Naive thymus-derived CD4-positive, alpha-beta T cell (primary cell): ENCODE data around the gene LPIN3. TPM values are rescaled to one million over a fixed set of nuclear protein-coding genes. Genes with fewer than 3 reads are reported as not detected.

Source experiments
- ATAC-seq: fragments of 150-1000 bp; cut with Tn5 transposase; 2 replicates; pipeline ENCODE4 v1.10.0; 2021; ENCODE audit warnings: mild to moderate bottlenecking, moderate library complexity
- CTCF ChIA-PET: fragments of 350-600 bp; sonication (Branson Sonifier 250); formaldehyde crosslinking; loops from one replicate; lab custom pipeline; 2021; ENCODE audit warnings: antibody characterized with exemption; lab: Charles Lee
- POLR2A ChIA-PET: fragments of 350-600 bp; sonication (Branson Sonifier 250); formaldehyde crosslinking; loops from one replicate; lab custom pipeline; 2021; ENCODE audit warnings: antibody characterized with exemption, inconsistent platforms; lab: Charles Lee
- DNase-seq, 9 donors: peaks; one replicate each; pipeline versions ENCODE4 v3.0.0 to v3.0.0-alpha.2; 2020 to 2022; ENCODE audit warnings: mixed read lengths in 1 of 9
- H3K27ac ChIP-seq: one replicate; pipeline ENCODE4 v1.7.0; 2013; ENCODE audit warnings: mild to moderate bottlenecking, low read depth, low read length, moderate library complexity
- H3K27me3 ChIP-seq, 2 donors: one replicate each; pipeline ENCODE4 v1.7.0; 2013; ENCODE audit warnings: low read length in 2 of 2, mild to moderate bottlenecking in 2 of 2, moderate library complexity in 2 of 2; ENCODE audit not compliant: control insufficient read depth in 2 of 2, insufficient read depth in 2 of 2
- H3K36me3 ChIP-seq, 3 experiments: 1 replicate in 2 of 3; 2 replicates in 1 of 3; pipeline ENCODE4 v1.7.0; 2013; ENCODE audit warnings: low read length in 3 of 3, mild to moderate bottlenecking in 3 of 3, moderate library complexity in 1 of 3; ENCODE audit not compliant: insufficient read depth in 3 of 3, control insufficient read depth in 2 of 3
- H3K4me1 ChIP-seq, 2 donors: one replicate each; pipeline ENCODE4 v1.7.0; 2013; ENCODE audit warnings: low read length in 2 of 2, mild to moderate bottlenecking in 2 of 2, moderate library complexity in 1 of 2; ENCODE audit not compliant: control insufficient read depth in 2 of 2, insufficient read depth in 2 of 2
- H3K4me3 ChIP-seq: 2 replicates; pipeline ENCODE4 v1.7.0; 2013; ENCODE audit warnings: mild to moderate bottlenecking, low read length
- H3K9me3 ChIP-seq, 3 experiments: 1 replicate in 2 of 3; 2 replicates in 1 of 3; pipeline ENCODE4 v1.7.0; 2013; ENCODE audit warnings: low read length in 3 of 3; ENCODE audit not compliant: control insufficient read depth in 2 of 3
- H3K27ac Mint-ChIP-seq, 9 donors: one replicate each; pipeline ENCODE4 v1.8.0; 2020 to 2022; ENCODE audit warnings: mixed read lengths in 9 of 9, mild to moderate bottlenecking in 8 of 9, moderate library complexity in 5 of 9, inconsistent platforms in 2 of 9
- H3K27me3 Mint-ChIP-seq, 5 donors: one replicate each; pipeline ENCODE4 v1.8.0; 2021 to 2022; ENCODE audit warnings: mixed read lengths in 5 of 5, mild to moderate bottlenecking in 1 of 5
- H3K36me3 Mint-ChIP-seq, 5 donors: one replicate each; pipeline ENCODE4 v1.8.0; 2020 to 2022; ENCODE audit warnings: mixed read lengths in 5 of 5, mild to moderate bottlenecking in 3 of 5, inconsistent platforms in 1 of 5
- H3K4me1 Mint-ChIP-seq, 7 donors: one replicate each; pipeline ENCODE4 v1.8.0; 2020 to 2022; ENCODE audit warnings: mixed read lengths in 7 of 7, mild to moderate bottlenecking in 3 of 7, inconsistent platforms in 1 of 7
- H3K4me3 Mint-ChIP-seq, 10 donors: one replicate each; pipeline ENCODE4 v1.8.0; 2020 to 2022; ENCODE audit warnings: mild to moderate bottlenecking in 10 of 10, mixed read lengths in 10 of 10, moderate library complexity in 6 of 10, inconsistent platforms in 2 of 10
- H3K9me3 Mint-ChIP-seq, 11 donors: one replicate each; pipeline ENCODE4 v1.8.0; 2020 to 2022; ENCODE audit warnings: mixed read lengths in 11 of 11, mild to moderate bottlenecking in 4 of 11, inconsistent platforms in 1 of 11, moderate library complexity in 1 of 11
- intact Hi-C, 2 donors: fragments of 100-400 bp; cut with micrococcal nuclease; formaldehyde crosslinking; loops; one replicate each; pipeline ENCODE4 v1.15.1; 2023
- polyA plus RNA-seq, 2 donors: library from polyadenylated mRNA; unstranded; fragments of 300-500 nt; fragmentation: Illumina TruSeq; gene quantifications; one replicate each; pipeline ENCODE4 v1.2.3, GENCODE V29; 2021
- total RNA-seq, 6 experiments: library from RNA in 5 of 6; stranded (reverse) in 5 of 6; gene quantifications; 1 replicate in 5 of 6; 2 replicates in 1 of 6; pipeline ENCODE4 v1.2.3 and lab custom pipeline; 2021 to 2026

The LPIN3 gene
- total and polyA plus RNA-seq, 7 experiments from 2014 or later = 0.10 to 3.0 (median 0.64) TPM; not detected in 1

DNA sequence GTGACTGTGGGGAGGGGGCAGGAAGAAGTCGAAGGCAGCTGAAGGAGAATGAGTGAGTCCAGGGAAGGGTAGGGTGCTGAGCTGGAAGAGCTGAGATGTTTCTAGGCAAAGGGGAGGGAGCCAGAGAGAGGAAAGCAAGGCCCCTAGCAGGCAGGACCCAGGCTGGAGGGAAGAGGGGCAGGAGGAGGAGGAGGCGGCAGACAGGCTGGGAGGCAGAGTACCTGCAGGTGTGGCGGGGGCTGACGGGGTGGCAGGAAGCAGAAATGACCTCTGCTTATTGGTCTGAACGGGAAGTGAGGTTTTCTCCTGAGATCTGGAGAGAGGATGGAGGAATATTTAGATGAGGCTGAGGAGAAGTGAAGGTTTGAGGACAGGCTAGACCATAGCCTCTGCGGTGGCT is 36.7 kb downstream of the LPIN3 start:
- peaks cover 27 to 49% (median 43%) of the 10 kb centered on the region in 5 donors for H3K27me3 Mint-ChIP-seq
- POLR2A ChIA-PET = no interaction called here
- DNase-seq = no peak
- intact Hi-C loops = no loop called here
- H3K36me3 Mint-ChIP-seq = peaks cover 0 to 14% (median 0%) of the 10 kb centered on the region in 5 donors
- no peaks in the 10 kb centered on the region for H3K27me3 ChIP-seq
- peaks cover 0 to 12% (median 3%) of the 10 kb centered on the region in 7 donors for H3K4me1 Mint-ChIP-seq
- no peaks in the 10 kb centered on the region for H3K4me1 ChIP-seq
- H3K4me3 ChIP-seq = no peak overlapping the region
- peaks cover 0 to 9% (median 8%) of the 10 kb centered on the region in 11 donors for H3K9me3 Mint-ChIP-seq
- no peaks in the 10 kb centered on the region for H3K9me3 ChIP-seq
- H3K27ac ChIP-seq = no peak overlapping the region
- CTCF ChIA-PET = no interaction called here
- ATAC-seq = no peak
- no peak overlapping the region for H3K4me3 Mint-ChIP-seq
- no peaks in the 10 kb centered on the region for H3K36me3 ChIP-seq
- H3K27ac Mint-ChIP-seq = peak overlapping the region in 1 of 9 donors; percentile 2

DNA sequence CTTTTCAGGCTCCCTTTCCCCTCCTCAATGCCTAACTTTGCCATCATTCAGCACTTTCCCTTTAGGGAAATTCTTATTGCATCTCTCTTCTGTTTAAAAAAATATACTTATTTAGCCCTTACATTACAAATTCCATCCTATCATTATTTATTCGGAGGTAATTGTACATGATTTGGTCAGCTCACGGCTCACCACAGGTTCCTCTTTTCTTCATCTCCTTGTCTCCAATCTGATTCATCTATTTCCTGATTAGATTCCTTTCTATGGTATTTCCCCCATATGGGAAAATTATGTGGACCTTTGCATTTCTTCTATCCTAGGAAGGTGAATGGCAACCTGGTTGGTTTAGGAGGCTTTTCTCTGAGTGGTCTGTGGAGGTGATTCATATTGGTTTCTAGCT is 38.9 kb downstream of the LPIN3 start:
- Histone ChIP-seq H3K27me3 (no peaks in the 10 kb centered on the region), H3K4me1 (no peaks in the 10 kb centered on the region), H3K9me3 (no peaks in the 10 kb centered on the region), H3K27ac (no peak overlapping the region), H3K36me3 (no peaks in the 10 kb centered on the region), H3K4me3 (no peak overlapping the region)
- intact Hi-C loops = no loop called here
- Mint-ChIP-seq H3K27me3 (peaks cover 21 to 51% (median 33%) of the 10 kb centered on the region in 5 donors), H3K27ac (no peak overlapping the region), H3K9me3 (peaks cover 0 to 5% (median 0%) of the 10 kb centered on the region in 11 donors), H3K4me1 (peaks cover 0 to 12% (median 3%) of the 10 kb centered on the region in 7 donors), H3K4me3 (no peak overlapping the region), H3K36me3 (peaks cover 0 to 4% (median 0%) of the 10 kb centered on the region in 5 donors)
- ATAC-seq = no peak
- DNase-seq = no peak
- CTCF ChIA-PET = no interaction called here
- POLR2A ChIA-PET = no interaction called here

DNA sequence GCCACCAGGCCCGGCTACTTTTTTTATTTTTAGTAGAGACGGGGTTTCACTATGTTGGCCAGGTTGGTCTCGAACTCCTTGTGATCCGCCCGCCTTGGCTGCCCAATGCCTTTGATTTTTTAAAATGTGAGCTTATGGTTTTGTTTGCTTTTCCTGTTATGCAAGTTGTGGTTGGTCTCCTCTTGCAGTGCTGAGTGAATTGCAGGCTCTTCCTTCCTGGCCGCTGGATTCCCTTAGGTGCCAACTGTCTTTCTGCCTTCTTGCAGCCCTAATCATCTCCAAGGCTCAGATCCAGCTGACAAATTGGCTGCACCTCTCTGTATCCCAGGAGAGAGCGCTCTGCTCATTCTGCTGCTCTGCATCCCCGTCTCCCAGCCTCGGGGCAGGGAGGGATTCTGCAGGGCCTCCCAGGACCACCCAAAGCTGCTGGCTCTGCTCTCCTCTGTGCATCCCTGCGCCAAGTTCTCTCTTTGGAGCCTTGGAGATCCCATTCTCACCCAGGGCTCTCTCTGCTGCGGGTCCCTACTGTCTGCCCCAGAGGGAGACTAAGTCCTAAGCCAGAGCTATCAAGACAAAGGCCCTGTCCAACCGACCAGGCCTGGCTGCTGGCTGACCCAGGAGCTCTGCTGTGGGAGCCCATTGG is 40.1 kb downstream of the LPIN3 start:
- peaks cover 25 to 51% (median 32%) of the 10 kb centered on the region in 5 donors for H3K27me3 Mint-ChIP-seq
- H3K9me3 ChIP-seq = no peaks in the 10 kb centered on the region
- H3K4me1 ChIP-seq = no peaks in the 10 kb centered on the region
- peaks cover 0 to 5% (median 0%) of the 10 kb centered on the region in 11 donors for H3K9me3 Mint-ChIP-seq
- H3K36me3 Mint-ChIP-seq = peaks cover 0 to 4% (median 0%) of the 10 kb centered on the region in 5 donors
- peaks cover 0 to 12% (median 3%) of the 10 kb centered on the region in 7 donors for H3K4me1 Mint-ChIP-seq
- no peaks in the 10 kb centered on the region for H3K36me3 ChIP-seq
- intact Hi-C loops = no loop called here
- ChIA-PET CTCF (no interaction called here), POLR2A (no interaction called here)
- no peak overlapping the region for H3K27ac ChIP-seq
- no peak overlapping the region for H3K4me3 Mint-ChIP-seq
- H3K27ac Mint-ChIP-seq = no peak overlapping the region
- H3K27me3 ChIP-seq = no peaks in the 10 kb centered on the region
- ATAC-seq = no peak
- no peak for DNase-seq
- H3K4me3 ChIP-seq = no peak overlapping the region

GRCh38 chr20:41382791-41383305 is 42.2 kb downstream of the LPIN3 start:
- ChIA-PET POLR2A (no interaction called here), CTCF (no interaction called here)
- Mint-ChIP-seq H3K4me3 (no peak overlapping the region), H3K27me3 (peaks cover 8 to 36% (median 15%) of the 10 kb centered on the region in 5 donors), H3K9me3 (peaks cover 0 to 5% (median 0%) of the 10 kb centered on the region in 11 donors), H3K27ac (no peak overlapping the region), H3K4me1 (peaks cover 0 to 12% (median 3%) of the 10 kb centered on the region in 7 donors), H3K36me3 (peaks cover 0 to 4% (median 0%) of the 10 kb centered on the region in 5 donors)
- Histone ChIP-seq H3K27ac (no peak overlapping the region), H3K36me3 (no peaks in the 10 kb centered on the region), H3K27me3 (no peaks in the 10 kb centered on the region), H3K4me3 (no peak overlapping the region), H3K4me1 (no peaks in the 10 kb centered on the region), H3K9me3 (no peaks in the 10 kb centered on the region)
- intact Hi-C loops = no loop called here
- DNase-seq = no peak
- ATAC-seq = no peak

DNA sequence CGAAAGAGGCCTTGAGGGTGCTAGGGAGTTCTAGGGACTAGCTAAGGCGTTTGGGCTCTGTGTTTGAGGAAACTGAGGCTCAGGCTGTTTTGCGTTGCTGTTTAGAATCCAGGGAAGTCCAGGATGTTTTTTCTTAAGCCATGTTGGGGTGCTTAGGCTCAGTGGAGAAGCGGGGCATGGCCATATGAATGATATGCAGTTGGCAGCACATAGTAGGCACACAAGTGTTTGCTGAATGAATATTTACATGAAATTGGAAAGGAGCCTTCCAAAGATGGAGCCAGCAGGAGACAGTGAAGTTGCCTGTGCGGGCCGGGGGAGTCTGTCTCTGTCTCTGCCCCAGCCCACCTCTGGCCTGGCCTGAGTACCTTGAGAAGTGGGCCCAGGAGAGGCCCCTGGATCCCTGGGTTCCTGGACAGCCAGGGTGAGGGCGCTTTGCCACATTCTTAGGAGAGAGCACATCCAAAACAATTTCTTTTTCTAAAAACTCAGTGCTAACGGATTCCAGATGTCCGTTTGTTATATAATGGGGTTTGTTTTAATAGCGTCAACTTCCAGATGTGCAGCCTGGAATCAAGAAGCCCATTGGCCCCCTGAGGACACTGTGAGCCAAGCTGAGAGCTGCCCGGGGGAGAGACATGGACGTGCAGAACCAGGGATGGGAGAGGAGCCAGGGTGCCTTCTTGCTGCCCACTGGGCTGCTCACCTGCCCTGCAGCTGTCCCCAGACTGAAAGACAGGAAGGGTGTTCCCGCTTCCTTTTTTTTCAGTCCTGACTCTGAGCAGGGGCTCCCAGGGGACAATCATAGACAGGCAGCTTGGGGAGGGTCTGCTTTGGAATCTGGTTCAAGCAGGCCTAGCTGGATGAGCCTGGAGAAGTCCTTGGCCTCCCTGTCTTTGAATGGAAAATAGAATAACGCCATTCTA is 46.1 kb downstream of the LPIN3 start:
- Mint-ChIP-seq H3K36me3 (peaks cover 0 to 4% (median 0%) of the 10 kb centered on the region in 5 donors), H3K4me1 (no peaks in the 10 kb centered on the region), H3K27me3 (peaks cover 0 to 10% (median 8%) of the 10 kb centered on the region in 5 donors), H3K4me3 (no peak overlapping the region), H3K27ac (no peak overlapping the region), H3K9me3 (peaks cover 0 to 5% (median 0%) of the 10 kb centered on the region in 11 donors)
- no peak overlapping the region for H3K4me3 ChIP-seq
- ChIA-PET POLR2A (no interaction called here), CTCF (no interaction called here)
- ATAC-seq = no peak
- no peaks in the 10 kb centered on the region for H3K9me3 ChIP-seq
- DNase-seq = no peak
- no peaks in the 10 kb centered on the region for H3K4me1 ChIP-seq
- intact Hi-C loops = no loop called here
- no peaks in the 10 kb centered on the region for H3K27me3 ChIP-seq
- H3K36me3 ChIP-seq = no peaks in the 10 kb centered on the region
- no peak overlapping the region for H3K27ac ChIP-seq

DNA sequence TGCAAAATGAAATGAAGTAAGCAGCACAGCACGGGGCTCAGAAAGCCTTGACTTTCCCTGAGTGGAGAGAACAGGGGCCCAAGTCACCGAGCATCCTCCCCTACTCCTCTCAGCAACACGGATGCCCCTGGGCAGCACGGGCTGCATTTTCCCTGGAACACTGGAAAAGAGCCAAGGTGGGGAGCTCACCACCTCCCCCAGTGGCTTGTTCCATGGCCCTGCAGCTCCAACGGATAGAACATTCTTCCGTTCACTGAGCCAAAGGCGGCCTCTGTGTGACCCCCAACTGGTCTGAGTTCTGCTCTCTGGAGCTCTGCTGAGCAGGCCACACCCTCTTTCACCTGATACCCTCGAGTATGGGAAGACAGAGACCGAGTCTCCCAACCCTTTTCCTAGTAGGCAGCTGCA is 46.8 kb downstream of the LPIN3 start:
- Histone ChIP-seq H3K4me1 (no peaks in the 10 kb centered on the region), H3K27ac (no peak overlapping the region), H3K36me3 (no peaks in the 10 kb centered on the region), H3K4me3 (no peak overlapping the region), H3K9me3 (no peaks in the 10 kb centered on the region), H3K27me3 (no peaks in the 10 kb centered on the region)
- Mint-ChIP-seq H3K4me1 (peaks cover 0 to 2% (median 0%) of the 10 kb centered on the region in 7 donors), H3K27me3 (peaks cover 0 to 10% (median 8%) of the 10 kb centered on the region in 5 donors), H3K27ac (no peak overlapping the region), H3K4me3 (no peak overlapping the region), H3K36me3 (peaks cover 0 to 4% (median 0%) of the 10 kb centered on the region in 5 donors), H3K9me3 (peaks cover 0 to 5% (median 0%) of the 10 kb centered on the region in 11 donors)
- CTCF ChIA-PET = no interaction called here
- POLR2A ChIA-PET = no interaction called here
- ATAC-seq (no peak), DNase-seq (no peak)
- intact Hi-C loops = no loop called here
